ENCODE results near the gene INSYN2A.

- TF ChIP-seq GATA3 (IDR thresholded peaks at IDR 0.05; ENCODE audit: low read depth, low read length) = no peak
- no peak for TF ChIP-seq GATA2 (IDR thresholded peaks at IDR 0.05; ENCODE audit: low read depth, low read length)
These were observed 47.3 kb upstream of the INSYN2A start for GRCh38 chr10:127243490-127244272.
